Calu3 (cell line): ENCODE measurements around the gene RETREG1. TPM values are rescaled to one million over a fixed set of nuclear protein-coding genes. Genes with fewer than 3 reads are reported as not detected.

Experiments used
- BruUV-seq: library from RNA; stranded (reverse); fragments of 400-500 nt; replicated peaks from 2 replicates; lab custom pipeline; 2021; lab: Mats Ljungman, UMichigan
- CTCF ChIA-PET: fragments of 300-600 bp; sonication (Branson Sonifier 250); formaldehyde crosslinking; loops from one replicate; lab custom pipeline; 2022; ENCODE audit warnings: antibody characterized with exemption; lab: Charles Lee
- DNase-seq: peaks from one replicate; pipeline ENCODE4 v3.0.0; 2022
- H3K27ac Mint-ChIP-seq: one replicate; pipeline ENCODE4 v1.8.0; 2022; ENCODE audit warnings: mixed read lengths; ENCODE audit not compliant: unreplicated experiment
- H3K27me3 Mint-ChIP-seq: one replicate; pipeline ENCODE4 v1.8.0; 2022; ENCODE audit warnings: mixed read lengths; ENCODE audit not compliant: unreplicated experiment
- H3K36me3 Mint-ChIP-seq: one replicate; pipeline ENCODE4 v1.8.0; 2022; ENCODE audit warnings: mild to moderate bottlenecking, moderate library complexity, mixed read lengths; ENCODE audit not compliant: insufficient read depth, unreplicated experiment
- H3K4me1 Mint-ChIP-seq: one replicate; pipeline ENCODE4 v1.8.0; 2022; ENCODE audit warnings: mild to moderate bottlenecking, low read depth, mixed read lengths; ENCODE audit not compliant: unreplicated experiment
- H3K4me3 Mint-ChIP-seq: one replicate; pipeline ENCODE4 v1.8.0; 2022; ENCODE audit warnings: mild to moderate bottlenecking, low read depth, moderate library complexity, mixed read lengths; ENCODE audit not compliant: unreplicated experiment
- H3K9me3 Mint-ChIP-seq: one replicate; pipeline ENCODE4 v1.8.0; 2022; ENCODE audit warnings: low read depth, mixed read lengths; ENCODE audit not compliant: unreplicated experiment
- CTCF ChIP-seq: fragments of 200-600 bp; IDR thresholded peaks from one replicate; pipeline ENCODE4 v1.8.0; 2022; ENCODE audit warnings: antibody characterized with exemption; ENCODE audit not compliant: unreplicated experiment
- intact Hi-C: fragments of 100-400 bp; cut with micrococcal nuclease; formaldehyde crosslinking; loops from one replicate; pipeline ENCODE4 v1.10.0; 2022; ENCODE audit not compliant: unreplicated experiment
- total RNA-seq: library from RNA; stranded (reverse); gene quantifications from 2 replicates; pipeline ENCODE4 v1.2.3, GENCODE V29; 2022

The RETREG1 gene
- total RNA-seq, 1 experiment from 2014 or later: 12.0 TPM

- DNase-seq: no peak
- no TSS peak for BruUV-seq
- H3K27ac Mint-ChIP-seq: no peak overlapping the region
Observed at GRCh38 chr5:16528382-16529110, 88.3 kb downstream of the RETREG1 start.

GRCh38 chr5:16525651-16526050, 91.1 kb downstream of the RETREG1 start:
- Mint-ChIP-seq H3K36me3 (peaks cover 12% of the 10 kb centered on the region), H3K4me1 (peaks cover 32% of the 10 kb centered on the region), H3K27me3 (no peaks in the 10 kb centered on the region), H3K4me3 (no peak overlapping the region), H3K9me3 (no peaks in the 10 kb centered on the region), H3K27ac (no peak overlapping the region)
- BruUV-seq: no TSS peak
- no peak for DNase-seq
- no peak for TF ChIP-seq CTCF
- CTCF ChIA-PET: no interaction called here
- intact Hi-C loops: no loop called here

More at GRCh38 chr5:16528382-16529110, 88.3 kb downstream of the RETREG1 start:
- Mint-ChIP-seq H3K9me3 (no peaks in the 10 kb centered on the region), H3K4me1 (peaks cover 19% of the 10 kb centered on the region), H3K27me3 (no peaks in the 10 kb centered on the region), H3K4me3 (no peak overlapping the region), H3K36me3 (peaks cover 5% of the 10 kb centered on the region)
- no peak for TF ChIP-seq CTCF
- CTCF ChIA-PET: no interaction called here
- intact Hi-C loops: no loop called here

GRCh38 chr5:16524286-16524685, 92.5 kb downstream of the RETREG1 start:
- intact Hi-C loops: no loop called here
- H3K4me3 Mint-ChIP-seq: no peak overlapping the region
- H3K36me3 Mint-ChIP-seq: peaks cover 12% of the 10 kb centered on the region
- no peak for TF ChIP-seq CTCF
- no peaks in the 10 kb centered on the region for H3K27me3 Mint-ChIP-seq
- DNase-seq: no peak
- H3K27ac Mint-ChIP-seq: peak overlapping the region; percentile 65
- H3K4me1 Mint-ChIP-seq: peaks cover 43% of the 10 kb centered on the region
- H3K9me3 Mint-ChIP-seq: no peaks in the 10 kb centered on the region
- BruUV-seq: no TSS peak
- CTCF ChIA-PET: no interaction called here

- intact Hi-C loops: loop anchor here (1.0 kb wide), 2 partner anchors 14 to 33 kb away; no protein-coding TSS in a partner anchor
- DNase-seq: peak; percentile 45
- H3K9me3 Mint-ChIP-seq: no peaks in the 10 kb centered on the region
- peaks cover 45% of the 10 kb centered on the region for H3K4me1 Mint-ChIP-seq
- H3K27me3 Mint-ChIP-seq: no peaks in the 10 kb centered on the region
- H3K36me3 Mint-ChIP-seq: peaks cover 12% of the 10 kb centered on the region
- CTCF ChIA-PET: interaction anchor here (0.7 to 1.4 kb wide), 8 partner anchors 14 to 361 kb away, joined by 3 to 5 read pairs (median 3); no protein-coding TSS in a partner anchor
- H3K27ac Mint-ChIP-seq: peak overlapping the region; percentile 90
- H3K4me3 Mint-ChIP-seq: peak overlapping the region; percentile 45
- no TSS peak for BruUV-seq
- TF ChIP-seq CTCF: no peak
Observed at GRCh38 chr5:16521521-16522483, 95.0 kb downstream of the RETREG1 start.
